Karpas-422 (cell line): ENCODE results near the gene JPH3. TPM values are rescaled to one million over a fixed set of nuclear protein-coding genes. Genes with fewer than 3 reads are reported as not detected.

Experiments used
- DNase-seq: peaks from one replicate; pipeline ENCODE4 v3.0.0-alpha.2; 2015
- H2AFZ ChIP-seq: fragments of 200-600 bp; sonication (generic); 2 replicates; pipeline ENCODE4 v1.6.1; 2014; ENCODE audit warnings: antibody characterized with exemption, low read length, mixed read lengths
- H3K27ac ChIP-seq: fragments of 200-600 bp; sonication (generic); 2 replicates; pipeline ENCODE4 v1.5.1; 2014; ENCODE audit warnings: mild to moderate bottlenecking, low read length, moderate library complexity
- H3K27me3 ChIP-seq: fragments of 200-600 bp; sonication (generic); 2 replicates; pipeline ENCODE4 v1.6.1; 2014; ENCODE audit warnings: low read length, mixed read lengths
- H3K36me3 ChIP-seq: fragments of 200-600 bp; sonication (generic); 2 replicates; pipeline ENCODE4 v1.6.1; 2014; ENCODE audit warnings: low read length, mixed read lengths; ENCODE audit not compliant: insufficient read depth
- H3K4me1 ChIP-seq: fragments of 200-600 bp; sonication (generic); 2 replicates; pipeline ENCODE4 v1.6.1; 2014; ENCODE audit warnings: mild to moderate bottlenecking, low read length, mixed read lengths
- H3K4me2 ChIP-seq: fragments of 200-600 bp; sonication (generic); 2 replicates; pipeline ENCODE4 v1.6.1; 2014; ENCODE audit warnings: low read length, low read depth, mild to moderate bottlenecking; ENCODE audit not compliant: poor library complexity, severe bottlenecking
- H3K4me3 ChIP-seq: fragments of 200-600 bp; sonication (generic); 2 replicates; pipeline ENCODE4 v1.5.1; 2014; ENCODE audit warnings: mild to moderate bottlenecking, antibody characterized with exemption, low read length, mixed read lengths
- H3K79me2 ChIP-seq: fragments of 200-600 bp; sonication (generic); 2 replicates; pipeline ENCODE4 v1.6.1; 2014; ENCODE audit warnings: mild to moderate bottlenecking, low read length, mixed read lengths
- H3K9ac ChIP-seq: fragments of 200-600 bp; sonication (generic); 2 replicates; pipeline ENCODE4 v1.6.0; 2014; ENCODE audit warnings: low read length
- H3K9me2 ChIP-seq: fragments of 200-600 bp; sonication (generic), shearing (Covaris generic); replicated peaks from 2 replicates; pipeline ENCODE4 v1.6.0; 2014; ENCODE audit warnings: mild to moderate bottlenecking, low read length, moderate library complexity; ENCODE audit not compliant: insufficient read depth
- H3K9me3 ChIP-seq: fragments of 300-700, 200-600 bp; sonication (generic); 2 replicates; pipeline ENCODE4 v1.6.1; 2014; ENCODE audit warnings: low read length, mixed read lengths
- H4K20me1 ChIP-seq: fragments of 200-600 bp; sonication (generic); 2 replicates; pipeline ENCODE4 v1.6.1; 2014; ENCODE audit warnings: mild to moderate bottlenecking, antibody characterized with exemption, low read length, low read depth; ENCODE audit not compliant: insufficient read depth
- total RNA-seq: library from RNA; depleted of rRNA; stranded (reverse); fragments of >200 nt; shearing (Covaris generic); gene quantifications from 2 replicates; pipeline ENCODE4 v1.2.3, GENCODE V29; 2014; ENCODE audit warnings: low replicate concordance

The JPH3 gene
- total RNA-seq, 1 experiment from 2014 or later = not detected

- Histone ChIP-seq H3K4me3 (no peak overlapping the region), H3K4me2 (no peak overlapping the region), H3K36me3 (no peaks in the 10 kb centered on the region), H3K4me1 (no peaks in the 10 kb centered on the region), H3K9ac (no peak overlapping the region), H3K27me3 (no peaks in the 10 kb centered on the region), H2AFZ (no peak overlapping the region), H3K9me2 (no peaks in the 10 kb centered on the region), H3K9me3 (no peaks in the 10 kb centered on the region), H4K20me1 (no peaks in the 10 kb centered on the region), H3K79me2 (no peaks in the 10 kb centered on the region), H3K27ac (no peak overlapping the region)
- peak; percentile 79 for DNase-seq
These were observed 59.3 kb downstream of the JPH3 start for GRCh38 chr16:87661561-87661960.

GRCh38 chr16:87662254-87663204 is 60.2 kb downstream of the JPH3 start:
- Histone ChIP-seq H3K4me2 (no peak overlapping the region), H2AFZ (no peak overlapping the region), H3K27ac (no peak overlapping the region), H3K4me3 (no peak overlapping the region), H3K79me2 (no peaks in the 10 kb centered on the region), H3K9me3 (no peaks in the 10 kb centered on the region), H3K9me2 (no peaks in the 10 kb centered on the region), H3K27me3 (no peaks in the 10 kb centered on the region), H3K4me1 (no peaks in the 10 kb centered on the region), H3K9ac (no peak overlapping the region), H3K36me3 (no peaks in the 10 kb centered on the region), H4K20me1 (no peaks in the 10 kb centered on the region)
- DNase-seq = no peak

- Histone ChIP-seq H3K79me2 (no peaks in the 10 kb centered on the region), H3K9ac (no peak overlapping the region), H4K20me1 (no peaks in the 10 kb centered on the region), H3K27me3 (no peaks in the 10 kb centered on the region), H3K4me1 (no peaks in the 10 kb centered on the region), H3K9me3 (no peaks in the 10 kb centered on the region), H3K4me2 (no peak overlapping the region), H3K4me3 (no peak overlapping the region), H3K9me2 (no peaks in the 10 kb centered on the region), H3K36me3 (no peaks in the 10 kb centered on the region), H2AFZ (no peak overlapping the region), H3K27ac (no peak overlapping the region)
- no peak for DNase-seq
These were observed 62.5 kb downstream of the JPH3 start for GRCh38 chr16:87664792-87665191.

- DNase-seq = no peak
- Histone ChIP-seq H3K9me3 (no peaks in the 10 kb centered on the region), H3K27ac (no peak overlapping the region)
These were observed 62.9 kb downstream of the JPH3 start for GRCh38 chr16:87665193-87665592.

DNA sequence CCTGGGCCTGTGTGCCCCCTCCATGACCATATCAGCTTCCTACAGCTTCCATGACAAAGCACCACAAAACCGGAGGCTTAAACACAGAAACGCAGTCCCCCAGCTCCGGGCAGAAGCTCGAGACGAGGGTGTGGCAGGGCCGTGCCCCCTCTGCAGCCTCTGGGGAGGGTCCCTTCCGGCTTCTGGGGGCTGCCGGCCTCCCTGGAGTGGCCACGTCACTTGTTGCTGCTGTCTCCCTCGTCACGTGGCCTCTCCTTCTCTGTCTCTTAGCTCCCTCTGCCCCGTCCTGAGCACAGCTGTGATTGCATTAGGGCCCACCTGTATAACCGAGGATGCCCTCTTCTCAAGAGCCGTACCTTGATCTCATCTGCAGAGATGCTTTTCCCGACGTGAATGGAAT is 64.6 kb downstream of the JPH3 start:
- peaks cover 9% of the 10 kb centered on the region for H3K4me1 ChIP-seq
- no peak overlapping the region for H3K27ac ChIP-seq
- no peaks in the 10 kb centered on the region for H3K9me3 ChIP-seq
- H3K4me2 ChIP-seq = no peak overlapping the region
- H3K79me2 ChIP-seq = no peaks in the 10 kb centered on the region
- no peaks in the 10 kb centered on the region for H4K20me1 ChIP-seq
- H3K36me3 ChIP-seq = no peaks in the 10 kb centered on the region
- H3K4me3 ChIP-seq = no peak overlapping the region
- H2AFZ ChIP-seq = no peak overlapping the region
- DNase-seq = no peak
- H3K27me3 ChIP-seq = no peaks in the 10 kb centered on the region
- H3K9ac ChIP-seq = no peak overlapping the region
- no peaks in the 10 kb centered on the region for H3K9me2 ChIP-seq

More at GRCh38 chr16:87665193-87665592, 62.9 kb downstream of the JPH3 start:
- Histone ChIP-seq H3K27me3 (no peaks in the 10 kb centered on the region), H3K4me1 (no peaks in the 10 kb centered on the region), H3K36me3 (no peaks in the 10 kb centered on the region), H3K79me2 (no peaks in the 10 kb centered on the region), H4K20me1 (no peaks in the 10 kb centered on the region), H3K4me3 (no peak overlapping the region), H2AFZ (no peak overlapping the region), H3K4me2 (no peak overlapping the region), H3K9me2 (no peaks in the 10 kb centered on the region), H3K9ac (no peak overlapping the region)

GRCh38 chr16:87667443-87667842 is 65.1 kb downstream of the JPH3 start:
- Histone ChIP-seq H2AFZ (no peak overlapping the region), H3K9ac (no peak overlapping the region), H3K9me3 (no peaks in the 10 kb centered on the region), H3K36me3 (no peaks in the 10 kb centered on the region), H3K4me1 (peaks cover 13% of the 10 kb centered on the region), H3K4me2 (no peak overlapping the region), H3K27me3 (no peaks in the 10 kb centered on the region), H3K9me2 (no peaks in the 10 kb centered on the region), H4K20me1 (no peaks in the 10 kb centered on the region), H3K4me3 (no peak overlapping the region), H3K27ac (no peak overlapping the region), H3K79me2 (no peaks in the 10 kb centered on the region)
- no peak for DNase-seq

GRCh38 chr16:87667946-87668345 is 65.6 kb downstream of the JPH3 start:
- Histone ChIP-seq H3K79me2 (no peaks in the 10 kb centered on the region), H3K4me3 (no peak overlapping the region), H2AFZ (no peak overlapping the region), H3K36me3 (no peaks in the 10 kb centered on the region), H4K20me1 (no peaks in the 10 kb centered on the region), H3K4me2 (no peak overlapping the region), H3K9me3 (no peaks in the 10 kb centered on the region), H3K9ac (no peak overlapping the region), H3K9me2 (no peaks in the 10 kb centered on the region), H3K27me3 (no peaks in the 10 kb centered on the region), H3K4me1 (peaks cover 13% of the 10 kb centered on the region), H3K27ac (no peak overlapping the region)
- DNase-seq = no peak

DNA sequence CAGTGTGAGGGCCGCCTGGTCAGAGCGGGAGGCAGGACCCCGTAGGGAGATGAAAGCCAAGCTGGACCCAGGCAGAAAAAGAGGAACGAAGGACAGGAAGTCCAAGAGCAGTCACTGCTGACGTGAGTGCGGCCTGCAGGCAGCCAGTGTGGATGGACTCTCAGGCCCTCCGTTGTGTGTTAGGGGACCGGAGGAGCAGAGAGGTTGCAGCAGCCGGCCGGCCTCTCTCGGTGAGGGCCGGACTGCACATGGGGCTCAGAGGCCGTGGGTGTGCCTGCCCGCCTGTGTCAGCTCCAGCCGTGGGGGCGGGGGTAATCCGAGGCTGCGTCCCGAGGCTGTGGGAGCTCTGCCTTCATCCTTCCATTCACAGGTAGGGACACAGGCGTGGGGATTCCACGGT is 67.4 kb downstream of the JPH3 start:
- no peak overlapping the region for H2AFZ ChIP-seq
- H3K9me2 ChIP-seq = no peaks in the 10 kb centered on the region
- peaks cover 13% of the 10 kb centered on the region for H3K4me1 ChIP-seq
- H3K36me3 ChIP-seq = no peaks in the 10 kb centered on the region
- no peaks in the 10 kb centered on the region for H3K79me2 ChIP-seq
- H3K4me3 ChIP-seq = no peak overlapping the region
- no peaks in the 10 kb centered on the region for H4K20me1 ChIP-seq
- no peak for DNase-seq
- no peaks in the 10 kb centered on the region for H3K27me3 ChIP-seq
- H3K9me3 ChIP-seq = no peaks in the 10 kb centered on the region
- H3K27ac ChIP-seq = no peak overlapping the region
- no peak overlapping the region for H3K4me2 ChIP-seq
- H3K9ac ChIP-seq = no peak overlapping the region
